AG04449 (cell line): ENCODE measurements around the gene OPALIN.

Source experiments
- CTCF ChIA-PET: fragments of 350-600 bp; formaldehyde crosslinking; extraction: SDS; loops from one replicate; lab custom pipeline; 2021; ENCODE audit warnings: antibody characterized with exemption; lab: Yijun Ruan, JAX
- POLR2A ChIA-PET: fragments of 400-600, 350-600 bp; formaldehyde crosslinking; extraction: SDS; loops from one replicate; lab custom pipeline; 2020; ENCODE audit warnings: antibody characterized with exemption, inconsistent platforms; lab: Yijun Ruan, JAX
- DNase-seq: peaks from one replicate; pipeline ENCODE4 v3.0.0-alpha.2; 2010; ENCODE audit warnings: low read depth, low spot score
- H3K4me3 ChIP-seq: 2 replicates; pipeline ENCODE4 v1.5.1; 2011; ENCODE audit warnings: low read depth, mild to moderate bottlenecking, control low read depth, low read length
- CTCF ChIP-seq: IDR thresholded peaks from one replicate; pipeline ENCODE4 v1.5.1; 2011; ENCODE audit warnings: mild to moderate bottlenecking, moderate library complexity, low read length, control low read depth, inconsistent platforms; ENCODE audit not compliant: insufficient read depth; ENCODE audit errors: missing control alignments

Gene OPALIN

GRCh38 chr10:96341219-96342182 is 17.3 kb downstream of the OPALIN start:
- DNase-seq: no peak
- POLR2A ChIA-PET: no interaction called here
- TF ChIP-seq CTCF: no peak
- no peak overlapping the region for H3K4me3 ChIP-seq
- CTCF ChIA-PET: interaction anchor here (0.7 to 3.5 kb wide), 11 partner anchors 8 to 330 kb away, joined by 3 to 27 read pairs (median 5); no protein-coding TSS in a partner anchor

- peak; percentile 34 for DNase-seq
- CTCF ChIA-PET: interaction anchor here (0.5 to 3.5 kb wide), 18 partner anchors 8 to 326 kb away, joined by 3 to 27 read pairs (median 5); no protein-coding TSS in a partner anchor
- no peak overlapping the region for H3K4me3 ChIP-seq
- POLR2A ChIA-PET: no interaction called here
- peak; percentile 75 for TF ChIP-seq CTCF
Observed at GRCh38 chr10:96339956-96340904, 18.6 kb downstream of the OPALIN start.

DNA sequence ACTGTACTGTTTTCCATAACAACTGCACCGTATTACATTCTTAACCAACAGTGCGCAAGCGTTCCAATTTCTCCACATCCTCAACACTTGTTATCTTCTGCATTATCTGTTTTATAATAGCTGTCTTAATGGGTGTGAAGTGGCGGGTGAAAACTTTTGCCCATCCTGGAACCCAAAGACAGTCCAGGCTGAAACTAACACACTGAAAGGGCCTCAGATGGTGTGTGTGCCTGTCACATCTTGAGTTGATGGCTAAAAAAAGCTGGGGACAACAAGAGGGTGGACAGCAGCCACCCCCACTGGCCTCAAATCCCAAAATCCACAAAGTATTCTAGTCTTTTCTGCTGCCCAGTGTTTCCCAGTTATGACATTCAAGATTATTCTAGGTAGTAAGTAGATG is 19.4 kb downstream of the OPALIN start:
- ChIA-PET POLR2A (no interaction called here), CTCF (interaction anchor here (0.5 to 3.5 kb wide), 15 partner anchors 9 to 325 kb away, joined by 3 to 27 read pairs (median 5); no protein-coding TSS in a partner anchor)
- no peak for TF ChIP-seq CTCF
- DNase-seq: no peak
- H3K4me3 ChIP-seq: no peak overlapping the region

GRCh38 chr10:96338279-96338925 is 20.4 kb downstream of the OPALIN start:
- ChIA-PET POLR2A (no interaction called here), CTCF (interaction anchor here (0.7 to 3.5 kb wide), 16 partner anchors 8 to 334 kb away, joined by 3 to 17 read pairs (median 5); no protein-coding TSS in a partner anchor)
- DNase-seq: no peak
- no peak overlapping the region for H3K4me3 ChIP-seq
- no peak for TF ChIP-seq CTCF

DNA sequence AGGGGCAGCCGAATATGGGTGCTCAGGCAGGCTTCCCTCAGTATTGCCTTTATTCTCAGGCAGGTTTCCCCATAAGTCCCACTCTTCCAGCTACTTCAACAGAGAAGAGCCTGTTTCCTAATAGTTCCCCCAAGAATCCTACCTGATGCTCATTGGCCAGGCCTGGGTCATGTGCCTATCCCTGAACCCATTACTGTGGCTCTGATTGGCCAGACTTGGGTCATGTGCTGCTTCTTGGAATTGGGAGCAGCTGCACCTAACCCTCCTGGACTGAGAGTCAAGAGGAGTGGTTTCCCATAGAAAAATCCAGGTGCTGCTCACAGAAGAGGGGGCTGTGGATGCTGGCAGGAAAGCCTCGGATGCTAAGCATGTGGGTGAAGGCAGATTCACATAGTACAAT is 21.7 kb downstream of the OPALIN start:
- TF ChIP-seq CTCF: no peak
- POLR2A ChIA-PET: no interaction called here

More for the DNA sequence above, 21.7 kb downstream of the OPALIN start:
- H3K4me3 ChIP-seq: no peak overlapping the region
- no peak for DNase-seq
- CTCF ChIA-PET: interaction anchor here (1.2 to 3.4 kb wide), 8 partner anchors 28 to 324 kb away, joined by 3 to 17 read pairs (median 4); no protein-coding TSS in a partner anchor
